HG03442 (cell line): Measurements from ENCODE around the gene ALG9.
"Not testable (repeated sequence)": the region's sequence is repeated elsewhere in the genome, so short reads cannot be mapped to it uniquely, and the experiment has no call there.

Source experiments
- ATAC-seq: cut with Tn5 transposase; IDR thresholded peaks from one replicate; pipeline ENCODE4 v1.9.1; 2021; ENCODE audit warnings: mild to moderate bottlenecking, moderate library complexity; ENCODE audit not compliant: unreplicated experiment

The ALG9 gene

GRCh38 chr11:111798279-111798678 is 73.1 kb downstream of the ALG9 start:
- no peak for ATAC-seq

- no peak for ATAC-seq
Measured at GRCh38 chr11:111797145-111797581, 74.2 kb downstream of the ALG9 start.

DNA sequence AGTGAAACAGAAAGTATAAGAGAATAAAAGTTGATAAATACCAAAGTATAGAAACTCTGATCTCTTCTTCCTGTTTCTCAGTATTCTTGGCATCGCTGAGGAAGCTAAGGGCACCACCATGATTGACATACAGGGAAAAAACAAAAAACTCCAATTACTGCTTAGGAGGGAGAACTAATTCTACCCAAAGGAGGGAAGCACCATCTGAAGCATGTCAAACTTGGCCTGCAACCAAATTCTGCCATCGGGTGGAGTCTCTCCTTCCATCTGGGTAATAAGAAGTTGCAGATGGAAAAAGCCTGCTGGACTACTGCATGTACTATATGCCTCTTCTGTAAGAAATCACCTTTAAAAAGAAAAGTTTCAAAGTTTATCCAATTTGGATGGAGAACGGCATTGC is 74.7 kb downstream of the ALG9 start:
- no peak for ATAC-seq

DNA sequence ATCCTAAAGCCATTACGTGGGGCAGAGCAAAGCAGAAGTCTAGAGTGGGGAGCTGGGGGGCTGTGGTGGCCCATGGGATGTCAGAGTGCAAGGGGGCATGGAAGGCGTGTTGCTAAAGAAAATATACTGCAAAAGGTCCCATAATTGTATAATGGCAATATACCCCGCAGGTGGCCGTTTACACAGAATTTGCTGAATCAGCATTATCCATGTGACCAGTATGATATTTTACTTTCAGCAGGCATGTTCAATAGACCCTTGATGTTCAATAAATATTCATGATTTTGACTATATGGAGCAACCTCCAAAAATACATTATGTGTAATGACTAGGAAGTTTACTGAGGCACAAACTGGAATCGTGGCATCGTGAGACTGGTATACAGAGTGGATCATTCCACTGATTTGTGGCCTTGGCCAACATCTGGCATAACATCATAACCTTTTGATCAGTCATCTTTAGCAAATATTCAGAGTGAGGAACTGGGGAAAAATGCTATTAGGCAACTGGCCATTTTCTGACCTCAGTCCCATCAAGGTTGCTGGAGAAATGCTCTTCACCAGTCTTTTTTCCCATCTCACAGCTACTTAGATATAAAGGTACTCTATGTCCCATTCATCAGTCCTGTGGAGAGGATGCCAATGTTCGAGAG is 75.9 kb downstream of the ALG9 start:
- no peak for ATAC-seq

GRCh38 chr11:111793863-111794262 is 77.5 kb downstream of the ALG9 start:
- ATAC-seq = no peak

GRCh38 chr11:111792955-111793500 is 78.4 kb downstream of the ALG9 start:
- no peak for ATAC-seq

DNA sequence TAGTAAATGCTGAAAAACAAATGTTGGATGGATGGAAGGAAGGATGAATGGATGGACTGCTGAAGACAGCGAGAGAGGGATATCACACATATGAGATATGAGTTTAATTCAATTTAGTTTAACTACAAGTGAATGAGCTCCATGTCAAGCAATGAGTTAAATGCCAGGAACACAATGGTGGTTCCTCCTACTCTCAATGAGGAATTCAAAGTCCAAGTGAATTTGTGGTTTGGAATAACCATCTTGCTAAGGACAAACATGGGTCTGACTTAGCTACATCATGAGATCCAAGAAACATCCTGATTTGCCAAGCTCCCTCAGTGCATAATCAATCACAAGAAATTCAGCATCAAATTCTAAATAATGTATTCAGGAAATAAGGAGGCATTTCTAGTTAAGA is 79.1 kb downstream of the ALG9 start:
- ATAC-seq = no peak

- ATAC-seq = no peak
Measured at GRCh38 chr11:111788464-111788863, 82.9 kb downstream of the ALG9 start.

DNA sequence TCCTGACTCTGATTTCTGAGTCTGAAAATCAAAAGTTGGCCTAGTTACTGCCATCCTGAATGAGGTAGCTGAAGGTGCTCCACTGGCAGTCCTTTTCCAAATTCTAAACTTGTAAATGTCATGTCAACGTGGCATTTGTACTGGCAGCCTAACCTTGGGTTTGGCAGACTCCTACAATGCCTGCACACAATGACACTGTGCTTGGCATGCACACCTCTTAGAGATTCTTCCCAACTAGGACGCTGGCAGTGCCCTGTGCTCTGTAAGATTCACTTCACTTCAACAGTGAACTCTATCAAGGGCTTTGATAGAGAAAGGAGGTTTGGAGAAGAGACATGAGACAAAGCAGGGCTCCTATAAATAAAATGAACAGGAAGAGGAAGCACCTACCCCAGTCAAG is 83.3 kb downstream of the ALG9 start:
- no peak for ATAC-seq

DNA sequence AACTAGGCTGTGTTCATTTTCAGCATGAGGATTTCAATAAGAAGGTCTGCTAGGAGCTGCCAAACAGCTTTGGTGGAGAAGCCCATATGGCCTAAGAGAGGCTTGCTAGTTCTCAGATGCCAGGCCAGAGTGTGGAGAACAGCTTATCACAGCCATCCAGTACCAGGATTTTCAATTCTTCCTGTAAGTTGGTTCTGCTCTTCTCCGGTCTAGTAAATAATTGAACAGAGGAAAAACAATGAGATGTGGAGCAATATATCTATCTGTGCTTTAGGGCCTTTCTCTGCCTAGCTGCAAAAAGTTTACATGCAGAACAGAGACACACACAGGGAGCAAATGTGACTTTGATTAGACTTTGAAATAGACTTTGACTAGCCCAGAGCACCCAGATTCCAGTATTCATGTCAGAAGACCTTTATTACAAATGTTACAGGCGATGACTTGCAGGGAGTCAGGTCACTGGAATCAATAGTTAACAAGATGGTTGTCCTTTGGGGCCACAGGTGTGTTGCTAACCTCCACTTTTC is 85.4 kb downstream of the ALG9 start:
- ATAC-seq = no peak

- no peak for ATAC-seq
Measured at GRCh38 chr11:111785076-111785475, 86.3 kb downstream of the ALG9 start.

- not testable (repeated sequence) for ATAC-seq
Measured at GRCh38 chr11:111784311-111784710, 87.1 kb downstream of the ALG9 start.

GRCh38 chr11:111782109-111782741 is 89.2 kb downstream of the ALG9 start:
- no peak for ATAC-seq

- no peak for ATAC-seq
Measured at GRCh38 chr11:111779118-111779517, 92.3 kb downstream of the ALG9 start.

GRCh38 chr11:111778047-111778558 is 93.3 kb downstream of the ALG9 start:
- ATAC-seq = no peak

- ATAC-seq = peak; percentile 54
Measured at GRCh38 chr11:111777094-111778046, 94.0 kb downstream of the ALG9 start.

DNA sequence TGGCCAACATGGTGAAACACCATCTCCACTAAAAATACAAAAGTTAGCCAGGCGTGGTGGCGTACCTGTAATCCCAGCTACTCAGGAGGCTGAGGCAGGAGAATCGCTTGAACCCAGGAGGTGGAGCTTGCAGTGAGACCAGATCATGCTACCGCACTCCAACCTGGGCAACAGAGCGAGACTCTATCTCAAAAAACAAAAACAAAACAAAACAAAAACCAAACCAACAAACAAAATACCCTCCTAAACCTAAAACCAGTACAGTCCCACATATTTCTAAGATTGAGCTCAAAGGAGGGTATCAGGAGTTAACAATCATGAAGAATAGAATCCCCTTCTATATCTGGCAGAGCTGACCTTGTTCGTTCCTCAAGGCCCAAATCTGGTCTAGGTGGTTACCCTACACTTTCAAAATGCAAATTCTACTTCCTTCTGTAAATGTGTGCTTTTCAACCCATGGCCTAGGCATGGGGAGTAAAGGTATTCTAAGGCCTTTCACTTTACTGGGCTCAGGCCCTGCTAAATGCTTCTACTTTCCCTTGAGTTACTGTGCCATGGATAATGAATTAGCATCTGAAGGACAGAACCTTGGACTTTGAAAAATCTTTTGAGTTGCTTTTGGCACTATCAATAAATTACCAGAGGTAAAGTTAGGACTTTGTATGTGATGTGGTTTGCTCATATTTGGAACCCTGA is 94.8 kb downstream of the ALG9 start:
- ATAC-seq = peak; percentile 95

- no peak for ATAC-seq
Measured at GRCh38 chr11:111774955-111775710, 96.2 kb downstream of the ALG9 start.

DNA sequence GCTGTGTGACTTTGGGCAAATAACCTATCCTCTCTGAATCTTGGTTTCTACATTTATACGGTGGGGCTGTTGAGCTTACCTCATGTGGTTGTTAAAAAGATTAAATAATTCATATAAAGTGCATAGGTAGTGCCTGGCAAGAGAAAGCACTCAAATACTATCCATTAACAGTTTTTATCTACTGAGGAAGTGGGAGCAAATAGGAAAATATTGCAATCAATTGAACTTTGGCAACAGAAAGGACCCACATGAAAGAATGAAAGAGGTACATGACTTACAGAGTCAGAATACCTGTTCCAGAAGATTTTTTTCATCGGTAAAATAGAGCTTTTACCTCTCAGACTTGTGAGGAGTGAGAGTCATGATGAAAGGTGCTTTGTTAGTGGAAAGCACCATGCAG is 98.8 kb downstream of the ALG9 start:
- no peak for ATAC-seq

DNA sequence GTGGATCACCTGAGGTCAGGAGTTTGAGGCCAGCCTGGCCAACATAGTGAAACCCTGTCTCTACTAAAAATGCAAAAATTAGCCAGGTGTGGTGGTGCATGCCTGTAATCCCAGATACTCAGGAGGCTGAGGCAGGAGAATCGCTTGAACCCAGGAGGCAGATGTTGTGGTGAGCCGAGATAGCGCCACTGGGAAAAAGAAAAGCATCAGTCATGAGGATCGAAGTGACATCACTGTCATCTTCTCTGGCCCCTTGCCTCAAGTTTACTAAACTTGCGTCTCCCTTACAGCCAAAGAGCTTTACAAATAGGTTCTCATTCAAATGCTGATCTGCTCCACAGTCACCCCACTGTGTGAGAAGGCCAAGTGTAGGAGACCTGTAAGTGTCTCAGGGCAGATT is 100.2 kb downstream of the ALG9 start:
- ATAC-seq = not testable (repeated sequence)
